Esophagus muscularis mucosa (tissue), 4 donors: ENCODE data around the gene MDFIC.

Experiments used
- CTCF ChIP-seq, 3 experiments: fragments of 200-600 bp in 2 of 3; fragments of 450-650 bp in 1 of 3; sonication (generic) in 2 of 3; IDR thresholded peaks; one replicate each; pipeline ENCODE4 v1.5.1; 2017 to 2019; ENCODE audit warnings: antibody characterized with exemption in 3 of 3, mild to moderate bottlenecking in 2 of 3, moderate library complexity in 1 of 3
- EP300 ChIP-seq: sonication (generic); formaldehyde crosslinking; IDR thresholded peaks from one replicate; pipeline ENCODE4 v1.6.1; 2017; ENCODE audit warnings: antibody characterized with exemption
- POLR2A ChIP-seq: fragments of 450-650 bp; IDR thresholded peaks from one replicate; pipeline ENCODE4 v1.6.1; 2017; ENCODE audit warnings: antibody characterized with exemption, moderate library complexity, mild to moderate bottlenecking, low read depth
- POLR2AphosphoS5 ChIP-seq, 2 donors: sonication (generic); formaldehyde crosslinking; IDR thresholded peaks; one replicate each; pipeline ENCODE4 v1.6.1; 2017; ENCODE audit warnings: antibody characterized with exemption in 2 of 2

GRCh38 chr7:115043605-115044004 lies 121.7 kb downstream of the MDFIC start:
- TF ChIP-seq POLR2AphosphoS5 (IDR thresholded peaks at IDR 0.05) (no peak), CTCF (IDR thresholded peaks at IDR 0.05) (no peak), EP300 (no peak), POLR2A (no peak)
